NCI-H2029 (cell line): ENCODE results near the gene SOCS7.
"Not testable (repeated sequence)": the region's sequence is repeated elsewhere in the genome, so short reads cannot be mapped to it uniquely, and the experiment has no call there.

Experiments
- DNase-seq: peaks from one replicate; lab custom pipeline; 2025; lab: John Stamatoyannopoulos, UW

The SOCS7 gene

GRCh38 chr17:38421871-38422827 is 70.5 kb downstream of the SOCS7 start:
- no peak for DNase-seq

- DNase-seq, result no peak
Measured at GRCh38 chr17:38424297-38424972, 72.8 kb downstream of the SOCS7 start.

GRCh38 chr17:38425031-38425430 is 73.4 kb downstream of the SOCS7 start:
- DNase-seq, result no peak

- DNase-seq, result no peak
Measured at GRCh38 chr17:38425744-38426143, 74.1 kb downstream of the SOCS7 start.

GRCh38 chr17:38426441-38426840 is 74.8 kb downstream of the SOCS7 start:
- DNase-seq, result no peak

GRCh38 chr17:38427160-38427949 is 75.7 kb downstream of the SOCS7 start:
- no peak for DNase-seq

GRCh38 chr17:38428112-38428642 is 76.5 kb downstream of the SOCS7 start, which contains the start of gene ARHGAP23:
ARHGAP23 (plus strand) TSS chr17:38428464; CDS start chr17:38428486, 22 bp downstream.
- DNase-seq, result no peak

- no peak for DNase-seq
Measured at GRCh38 chr17:38428643-38429371, 77.2 kb downstream of the SOCS7 start.

- DNase-seq, result no peak
Measured at GRCh38 chr17:38429476-38430100, 77.9 kb downstream of the SOCS7 start.

- no peak for DNase-seq
Measured at GRCh38 chr17:38430316-38430715, 78.7 kb downstream of the SOCS7 start.

GRCh38 chr17:38430822-38431221 is 79.2 kb downstream of the SOCS7 start:
- DNase-seq, result no peak

- DNase-seq, result no peak
Measured at GRCh38 chr17:38431346-38432145, 79.9 kb downstream of the SOCS7 start.

- no peak for DNase-seq
Measured at GRCh38 chr17:38434178-38434665, 82.6 kb downstream of the SOCS7 start.

GRCh38 chr17:38435795-38436194 is 84.2 kb downstream of the SOCS7 start:
- no peak for DNase-seq

- no peak for DNase-seq
Measured at GRCh38 chr17:38436386-38436785, 84.7 kb downstream of the SOCS7 start.

- not testable (repeated sequence) for DNase-seq
Measured at GRCh38 chr17:38437313-38437712, 85.7 kb downstream of the SOCS7 start.

- no peak for DNase-seq
Measured at GRCh38 chr17:38439436-38439835, 87.8 kb downstream of the SOCS7 start.

GRCh38 chr17:38440614-38441397 is 89.2 kb downstream of the SOCS7 start:
- no peak for DNase-seq
